NCI-H1930 (cell line): ENCODE results near the gene TRIM41.
"Not testable (repeated sequence)": the region's sequence is repeated elsewhere in the genome, so short reads cannot be mapped to it uniquely, and the experiment has no call there.

Experiments
- DNase-seq, 2 experiments: peaks; one replicate each; lab custom pipeline; 2025; lab: John Stamatoyannopoulos, UW

Gene TRIM41

DNA sequence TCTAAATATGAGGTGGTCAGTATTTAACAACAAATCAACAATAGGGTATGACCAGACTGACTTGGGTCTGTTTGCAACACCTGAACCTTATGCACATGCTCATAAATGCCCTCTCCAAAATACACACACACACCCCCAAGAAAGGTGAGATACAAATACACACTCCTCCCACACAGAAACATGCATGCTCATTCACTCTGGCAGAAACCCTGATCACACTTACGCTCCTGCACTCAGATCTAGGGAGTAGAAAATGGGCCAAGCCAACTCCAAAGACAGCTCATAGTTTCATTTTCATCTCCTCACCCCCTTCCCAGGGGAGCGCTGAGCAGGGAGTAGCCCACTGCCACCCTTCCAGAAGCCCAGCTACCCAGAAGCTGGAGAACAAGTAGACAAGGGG lies 29.4 kb upstream of the TRIM41 start:
- DNase-seq: no peak

DNA sequence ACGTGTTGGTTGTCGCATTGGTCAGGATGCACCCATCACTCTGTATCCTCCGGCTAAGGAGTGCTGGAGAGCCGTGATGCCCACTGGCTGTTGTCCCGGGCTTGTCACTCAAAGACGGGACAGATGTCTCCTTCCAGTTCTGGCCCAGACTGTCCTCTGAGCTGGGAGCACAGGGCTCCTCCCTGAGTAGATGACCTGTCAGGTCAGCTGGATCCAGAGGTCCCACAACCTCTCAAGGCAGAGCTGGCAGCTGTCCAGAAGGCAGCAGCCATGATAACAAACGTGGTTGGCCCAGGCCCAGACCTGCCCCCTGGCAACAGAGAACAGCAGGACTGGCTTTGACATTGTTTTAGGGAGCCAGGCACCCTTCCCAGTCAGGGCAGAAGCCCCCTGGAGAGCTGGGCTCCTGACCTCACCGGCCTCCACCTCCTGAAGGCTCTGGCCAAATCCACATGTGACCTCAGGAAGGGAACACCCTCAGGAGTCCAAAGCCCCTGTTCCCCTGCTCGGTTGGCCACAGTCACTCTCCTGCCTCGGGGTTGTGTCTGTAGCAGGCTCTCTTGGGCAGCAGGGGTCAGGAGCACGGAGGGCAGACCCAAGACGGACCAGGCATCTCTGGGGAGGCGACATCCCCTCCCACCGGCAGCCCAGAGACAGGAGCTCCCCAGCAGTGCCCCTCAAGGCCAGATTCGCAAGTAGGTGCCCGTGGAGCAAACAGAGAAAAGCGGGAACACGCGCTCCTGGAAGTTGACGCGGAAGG lies 28.4 kb upstream of the TRIM41 start:
- no peak for DNase-seq

DNA sequence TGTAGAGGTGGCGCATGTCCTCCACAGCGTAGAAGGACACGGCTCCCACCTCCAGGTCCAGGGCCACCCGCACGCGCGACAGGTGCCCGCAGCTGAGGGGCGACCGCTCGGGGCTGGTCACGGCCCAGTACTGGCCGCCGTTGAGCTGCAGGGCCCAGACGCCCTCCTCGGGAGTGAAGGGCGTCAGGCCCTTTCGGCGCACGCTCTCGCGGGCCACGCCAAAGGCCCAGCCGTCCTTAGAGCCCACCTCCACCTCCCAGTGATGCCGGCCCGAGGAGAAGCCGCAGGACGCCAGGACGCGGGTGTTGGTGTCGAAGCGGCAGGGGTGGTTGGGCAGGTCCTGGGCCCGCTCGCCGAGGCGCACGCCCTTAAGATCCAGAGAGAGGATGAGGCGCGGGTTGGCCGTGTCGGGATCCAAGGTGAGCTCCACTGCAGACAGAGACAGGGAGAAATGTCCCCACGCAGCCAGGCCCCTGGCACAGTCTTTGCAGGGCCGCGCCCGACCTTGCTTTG lies 27.8 kb upstream of the TRIM41 start:
- no peak for DNase-seq

DNA sequence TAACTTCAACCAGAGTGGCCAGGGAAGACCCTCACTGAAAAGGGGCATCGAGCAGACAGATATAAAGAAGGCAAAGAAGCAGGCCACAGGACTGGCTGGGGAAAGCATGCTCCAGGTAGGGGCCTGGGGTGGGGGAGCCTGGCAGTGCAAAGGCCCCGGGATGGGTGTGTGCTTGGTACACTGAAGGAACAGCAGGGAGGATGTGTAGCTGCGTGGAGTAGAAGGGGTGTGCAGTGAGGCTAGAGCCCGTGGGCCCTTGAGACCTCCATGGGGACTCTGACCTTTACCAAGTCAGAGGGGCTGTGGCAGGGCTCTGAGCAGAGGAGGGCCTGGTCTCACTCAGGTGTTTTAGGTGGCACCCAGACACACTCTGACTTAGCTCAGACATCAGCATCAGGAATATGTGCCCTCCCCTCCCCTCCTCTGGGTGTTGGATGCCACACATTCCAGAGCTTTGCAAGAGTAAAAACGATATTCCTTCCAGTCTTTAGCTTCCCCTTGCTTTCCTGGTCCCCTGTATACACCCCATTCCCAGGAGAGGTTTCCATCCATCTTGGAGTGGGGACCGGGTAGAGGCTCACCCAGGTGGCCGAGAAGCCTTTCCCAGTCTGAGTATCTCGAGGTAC lies 25.6 kb upstream of the TRIM41 start:
- no peak for DNase-seq

DNA sequence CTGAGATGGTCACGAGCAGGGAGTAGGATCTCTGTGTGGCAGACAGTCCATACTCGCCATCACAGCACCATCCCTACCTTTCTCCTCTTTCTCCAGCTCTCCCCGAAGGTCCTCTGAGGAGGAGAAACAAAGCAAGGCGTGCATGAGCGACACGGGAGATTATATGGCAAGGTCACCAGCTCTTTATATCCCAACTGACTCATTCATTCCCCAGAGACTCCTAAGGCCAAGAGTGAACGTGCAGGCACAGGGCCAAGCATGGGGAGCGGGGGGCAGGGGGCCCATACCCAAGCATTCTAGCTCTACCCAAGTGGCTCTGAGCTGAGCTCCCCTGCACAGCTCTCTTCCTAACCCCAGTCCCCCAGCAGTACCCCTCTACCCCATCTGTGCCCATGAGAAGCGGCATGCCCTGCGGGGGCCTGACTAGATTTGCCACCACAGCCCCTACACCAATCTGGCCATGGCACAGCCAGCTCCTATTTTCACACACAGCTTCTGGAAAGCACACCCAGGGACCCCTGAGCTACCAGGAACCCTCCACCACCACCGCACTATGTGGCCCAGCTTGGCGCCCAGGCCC lies 24.9 kb upstream of the TRIM41 start:
- DNase-seq: no peak

DNA sequence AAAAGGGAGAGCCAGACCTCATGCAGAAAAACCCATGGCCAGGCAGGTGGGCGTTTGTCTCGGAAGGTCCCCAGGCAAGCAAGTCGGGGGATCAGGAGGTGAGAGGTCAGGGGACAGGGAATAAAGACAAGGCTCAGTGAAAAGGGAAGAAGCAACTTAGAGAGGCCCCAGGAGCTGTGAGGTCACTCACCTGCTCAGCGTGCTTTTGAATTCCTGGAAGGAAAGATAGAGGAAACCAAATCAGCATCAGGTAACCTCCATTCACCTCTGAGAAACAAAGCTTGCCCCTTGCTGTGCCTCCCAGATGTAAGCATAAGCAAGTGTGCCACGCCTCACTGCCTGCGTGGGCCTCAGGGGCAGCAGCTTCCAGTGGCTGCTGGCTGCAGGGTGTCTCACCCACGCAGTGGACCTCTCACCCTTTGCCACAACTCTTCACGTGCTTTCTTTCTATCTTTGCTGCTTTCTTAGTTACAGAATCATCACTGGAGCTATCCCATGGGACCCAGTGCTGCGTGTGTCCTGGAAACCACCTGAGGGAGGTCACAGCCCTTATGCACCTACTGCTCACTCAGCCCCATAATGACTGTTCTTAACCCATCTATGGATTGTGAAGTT lies 24.1 kb upstream of the TRIM41 start:
- no peak for DNase-seq

DNA sequence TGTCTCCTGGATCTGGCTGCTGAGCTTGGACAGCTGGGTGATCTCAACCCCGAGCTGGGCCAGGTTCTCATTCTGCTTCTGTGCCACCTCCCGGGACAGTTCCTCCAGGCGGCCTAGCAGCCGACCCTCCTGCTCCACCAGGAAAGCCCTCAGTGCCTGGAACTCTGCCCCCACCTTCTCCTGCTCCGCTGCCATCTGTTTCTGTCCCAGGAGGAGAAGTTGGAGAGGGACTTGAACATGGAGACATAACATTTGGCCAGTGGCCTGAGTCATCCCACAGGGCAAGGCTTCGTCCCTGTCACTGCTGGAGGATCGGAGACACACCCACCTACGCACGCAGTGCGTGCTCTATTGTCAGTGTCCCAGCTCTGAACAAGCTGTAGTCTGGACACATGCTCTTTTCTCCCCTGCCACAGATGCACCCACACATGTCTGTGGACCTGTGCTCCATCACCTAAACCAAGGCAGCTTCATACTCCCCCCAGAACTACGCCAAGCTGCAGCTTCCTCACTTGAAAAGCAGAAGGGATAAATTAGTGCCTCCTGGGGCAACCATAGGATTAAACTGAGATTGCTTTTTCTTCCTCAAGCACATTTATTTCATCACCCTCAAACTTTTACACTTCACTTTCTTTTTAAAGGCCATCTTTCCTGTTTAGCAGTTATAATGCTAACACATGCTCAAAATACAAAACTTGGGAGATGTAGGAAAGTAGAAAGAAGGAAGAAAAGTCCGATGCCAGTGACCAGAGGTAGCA lies 23.0 kb upstream of the TRIM41 start:
- no peak for DNase-seq

DNA sequence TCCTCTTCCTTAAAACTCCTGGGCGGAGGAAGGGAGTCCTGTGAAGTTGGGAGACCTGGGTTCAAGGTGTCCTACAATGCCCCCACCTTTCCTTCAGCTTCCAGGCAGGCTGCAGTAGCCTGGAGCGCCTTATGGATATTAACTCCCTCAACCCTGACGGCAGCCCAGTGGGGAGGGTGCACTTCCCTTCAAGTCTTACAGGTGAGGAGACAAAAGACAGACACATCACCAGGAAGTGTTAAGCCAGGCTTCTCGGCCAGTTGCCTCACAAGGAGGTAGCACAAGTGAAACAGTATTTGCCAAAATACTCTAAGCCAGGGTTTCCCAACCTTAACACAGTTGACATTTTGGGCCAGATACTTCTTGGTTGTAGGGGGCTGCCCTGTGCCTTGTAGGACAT lies 22.3 kb upstream of the TRIM41 start:
- DNase-seq: no peak

DNA sequence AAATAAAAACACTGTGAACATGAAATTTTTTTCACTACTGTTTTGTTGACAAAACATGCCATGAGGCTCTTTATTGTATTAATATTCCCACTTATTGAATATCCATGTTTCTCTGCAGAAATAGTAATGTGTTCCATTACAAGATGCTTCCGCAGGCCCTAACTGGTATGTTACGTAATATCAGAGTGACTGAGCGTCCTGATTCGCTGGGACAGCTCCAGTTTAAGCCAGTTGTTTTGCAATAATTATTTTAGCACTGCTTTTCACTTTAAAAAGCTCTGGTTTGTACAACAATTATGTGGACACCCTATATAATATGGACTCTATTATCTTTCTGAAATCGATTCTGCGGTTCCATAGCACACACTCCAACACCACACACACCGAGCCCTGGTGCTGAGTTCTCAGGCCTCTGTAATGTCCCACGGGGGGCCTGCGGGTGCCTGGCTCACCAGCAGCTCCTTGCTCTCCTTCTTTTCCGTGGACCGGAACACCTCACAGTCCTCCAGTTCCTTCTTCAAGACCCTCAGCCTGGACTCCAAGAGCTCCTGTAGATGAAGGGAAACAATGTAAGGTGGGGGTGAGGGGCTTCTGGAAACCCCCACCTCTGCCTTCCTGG lies 19.9 kb upstream of the TRIM41 start:
- DNase-seq: no peak

DNA sequence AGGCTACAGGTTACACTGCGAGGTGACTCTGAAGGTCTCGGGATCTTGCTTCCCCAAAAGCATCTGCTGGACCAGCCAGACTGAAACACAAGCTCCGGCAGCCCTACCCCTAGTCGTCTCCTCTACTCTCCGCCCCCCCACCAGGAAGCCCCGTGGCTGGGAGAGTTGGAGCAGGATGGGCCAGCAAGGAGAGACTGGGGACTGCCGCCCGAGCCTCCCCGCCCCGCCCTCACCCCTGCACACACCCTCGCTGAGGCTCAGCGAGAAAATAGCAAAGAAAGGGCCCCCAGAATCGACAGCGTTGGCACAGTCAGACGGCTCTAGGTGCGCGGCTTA lies 19.3 kb upstream of the TRIM41 start:
- no peak for DNase-seq

DNA sequence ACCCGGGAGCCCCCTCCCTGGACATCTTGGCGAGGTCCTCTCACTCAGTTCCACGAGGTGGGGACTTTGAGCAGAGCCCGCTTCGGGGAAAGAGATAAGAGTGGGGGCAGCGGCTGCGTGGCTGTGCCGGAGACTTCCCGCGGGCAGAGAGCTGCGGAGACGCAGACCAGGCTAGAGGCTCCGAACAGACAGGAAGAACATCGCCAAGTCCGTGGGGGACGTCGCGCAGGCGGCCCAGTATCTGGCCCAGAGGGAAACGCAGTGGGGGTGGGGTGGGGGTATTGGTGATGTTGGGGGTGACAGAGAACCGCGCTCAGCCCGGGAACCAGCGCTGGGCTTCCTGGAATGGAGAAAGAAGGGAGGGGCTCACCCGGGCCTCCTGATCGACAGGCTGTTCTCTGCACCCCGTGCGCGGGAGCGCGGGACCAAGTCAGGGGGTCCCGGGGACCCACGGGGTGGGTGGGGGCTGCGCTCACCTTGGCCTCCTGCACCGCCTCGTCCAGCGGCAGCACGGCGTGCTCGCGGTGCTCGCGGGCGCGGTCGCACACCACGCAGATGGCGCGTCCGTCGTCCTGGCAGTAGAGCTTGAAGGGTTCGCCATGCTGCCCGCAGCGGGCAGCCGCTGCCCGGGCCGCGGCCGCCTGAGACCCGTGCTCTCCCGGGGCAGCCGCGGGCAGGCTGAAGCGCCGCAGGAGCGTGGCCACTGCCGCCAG lies 18.8 kb upstream of the TRIM41 start:
- no peak for DNase-seq

DNA sequence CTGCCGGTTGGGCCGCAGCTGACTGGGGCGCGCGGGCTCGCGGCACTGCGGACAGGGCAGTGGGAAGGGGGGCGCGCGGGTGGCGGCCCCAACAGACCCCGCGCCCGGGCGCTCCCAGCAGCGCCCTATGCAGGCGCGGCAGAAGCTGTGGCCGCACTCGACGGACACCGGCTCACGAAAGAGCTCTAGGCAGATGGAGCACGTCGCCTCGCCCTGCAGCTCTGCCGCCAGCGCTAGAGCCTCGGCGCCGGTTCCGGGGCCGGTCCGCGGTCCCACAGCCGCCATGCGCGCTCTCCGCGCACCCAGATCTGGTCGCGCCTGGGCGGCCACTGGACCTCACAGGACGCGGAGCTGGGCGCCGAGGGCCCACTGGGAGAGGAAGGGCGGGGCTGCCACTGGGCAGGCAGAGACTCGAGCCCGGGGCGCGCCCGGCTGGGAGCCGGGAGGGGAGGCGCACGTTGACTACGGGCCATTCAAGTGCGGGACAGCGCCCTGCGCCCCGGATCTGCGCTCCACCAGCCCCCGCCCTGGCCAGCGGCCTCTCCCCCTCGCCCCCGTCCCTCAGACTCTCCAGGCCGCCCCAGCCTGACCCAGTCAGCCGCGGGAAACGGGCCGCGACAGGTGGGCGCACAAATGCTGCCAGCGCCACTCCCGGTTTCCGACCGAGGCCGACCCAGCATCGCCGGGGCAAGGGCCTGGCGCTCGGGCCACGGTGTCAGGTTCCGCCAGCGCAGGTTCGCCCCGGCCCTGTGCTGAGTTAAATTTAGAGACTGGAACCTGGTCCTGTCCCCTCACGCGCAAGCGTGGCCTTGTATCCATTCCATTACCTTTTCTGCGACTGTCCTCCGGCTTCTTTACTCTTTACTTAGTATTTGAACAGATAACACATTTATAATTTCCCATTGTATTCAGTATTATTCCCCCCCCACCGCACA lies 18.0 kb upstream of the TRIM41 start, which contains the start of gene TRIM7:
TRIM7 (minus strand) TSS at position 371 of the 935 bp plus-strand sequence; CDS start at position 285, 86 bp downstream.
- no peak for DNase-seq

DNA sequence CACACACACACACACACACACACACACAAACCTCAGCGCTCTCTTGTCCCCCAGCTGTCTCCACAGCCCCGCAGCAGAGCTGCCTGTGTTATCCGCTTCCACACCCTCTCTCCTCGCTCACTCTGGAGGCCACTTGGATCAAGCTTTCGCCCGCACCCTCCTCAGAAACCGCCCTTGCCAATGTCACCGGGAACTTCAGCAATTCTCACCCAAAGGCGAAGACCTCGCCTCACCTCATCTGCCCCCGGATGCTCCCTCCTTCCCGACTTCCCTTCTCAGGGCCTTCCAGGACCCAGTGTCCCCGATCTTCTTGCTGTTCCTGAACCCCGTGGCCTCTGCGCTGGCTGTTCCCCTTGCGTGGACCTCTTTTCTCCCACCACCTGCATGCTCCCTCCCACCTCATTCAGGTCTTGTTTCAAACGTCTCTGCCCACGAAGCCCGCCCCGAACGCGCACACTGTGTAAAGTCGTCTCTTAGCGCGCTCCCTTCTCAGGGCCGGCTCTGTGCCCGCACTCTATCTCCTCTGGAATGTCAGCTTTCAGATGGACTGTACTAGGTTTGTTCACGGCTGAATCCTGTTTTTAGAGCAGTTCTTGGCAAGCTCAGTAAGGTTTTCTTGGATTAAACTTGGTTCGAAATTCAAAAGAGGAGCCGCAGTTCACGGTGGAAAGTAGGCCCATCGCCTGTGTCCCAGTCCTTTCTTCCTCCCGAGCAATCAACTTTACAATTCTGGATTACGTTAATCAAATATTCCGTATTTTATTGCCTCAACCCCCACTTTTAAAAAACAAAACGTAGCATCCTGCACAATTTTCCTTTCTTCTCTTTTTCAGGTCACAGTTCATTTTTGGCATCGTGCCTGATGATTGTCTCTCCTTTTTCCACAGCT lies 17.1 kb upstream of the TRIM41 start:
- DNase-seq: no peak

DNA sequence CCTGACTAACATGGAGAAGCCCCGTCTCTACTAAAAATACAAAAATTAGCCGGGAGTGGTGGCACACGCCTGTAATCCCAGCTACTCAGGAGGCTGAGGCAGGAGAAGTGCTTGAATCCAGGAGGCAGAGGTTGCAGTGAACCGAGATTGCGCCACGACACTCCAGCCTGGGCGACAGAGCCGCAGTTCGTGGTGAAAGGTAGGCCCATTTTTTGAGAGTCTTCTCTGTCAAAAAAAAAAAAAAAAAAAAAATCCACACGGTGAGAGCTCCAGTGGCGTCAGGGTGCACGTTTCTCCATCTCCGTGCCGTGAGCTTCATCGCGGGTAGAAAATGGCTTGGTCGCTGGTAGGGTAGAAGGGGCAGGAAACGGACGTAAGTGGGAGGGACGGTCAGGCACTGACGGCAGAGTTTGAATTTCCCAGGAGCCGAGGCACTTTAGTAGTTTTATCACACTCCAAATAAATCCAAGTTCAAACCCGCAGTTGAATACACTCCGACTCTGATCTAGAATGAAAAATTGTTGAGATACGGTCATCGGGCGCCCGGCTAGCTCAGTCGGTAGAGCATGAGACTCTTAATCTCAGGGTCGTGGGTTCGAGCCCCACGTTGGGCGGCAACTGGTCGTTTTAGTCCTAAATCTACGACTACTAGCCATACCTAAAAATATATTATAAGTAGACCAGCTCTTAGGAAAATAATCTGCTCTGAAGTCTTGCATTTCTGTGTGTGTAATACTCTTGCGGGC lies 15.7 kb upstream of the TRIM41 start:
- no peak for DNase-seq

DNA sequence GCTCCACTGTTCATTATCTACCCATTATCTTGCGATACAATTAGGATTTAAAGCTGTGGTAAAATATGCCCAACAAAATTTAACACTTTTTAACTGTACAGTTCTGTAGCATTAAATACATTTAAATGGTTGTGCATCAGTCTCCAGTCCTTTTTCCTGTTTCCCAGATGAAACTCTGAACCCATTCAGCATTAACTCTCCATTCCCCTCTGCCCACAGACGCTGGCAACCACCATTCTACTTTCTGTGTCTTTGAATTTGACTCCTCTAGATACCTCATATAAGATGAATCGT lies 15.2 kb upstream of the TRIM41 start:
- no peak for DNase-seq

DNA sequence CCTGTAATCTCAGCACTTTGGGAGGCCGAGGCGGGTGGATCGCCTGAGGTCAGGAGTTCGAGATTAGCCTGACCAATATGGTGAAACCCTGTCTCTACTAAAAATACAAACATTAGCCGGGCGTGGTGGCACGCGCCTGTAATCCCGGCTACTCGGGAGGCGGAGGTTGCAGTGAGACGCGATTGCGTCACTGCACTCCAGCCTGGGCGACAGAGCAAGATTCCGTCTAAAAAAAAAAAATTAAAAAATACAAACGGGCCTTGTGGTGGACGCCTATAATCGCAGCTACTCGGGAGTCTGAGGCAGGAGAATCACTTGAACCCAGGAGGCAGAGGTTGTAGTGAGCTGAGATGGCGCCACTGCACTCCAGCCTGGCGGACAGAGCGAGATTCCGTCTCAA lies 14.1 kb upstream of the TRIM41 start:
- not testable (repeated sequence) for DNase-seq

DNA sequence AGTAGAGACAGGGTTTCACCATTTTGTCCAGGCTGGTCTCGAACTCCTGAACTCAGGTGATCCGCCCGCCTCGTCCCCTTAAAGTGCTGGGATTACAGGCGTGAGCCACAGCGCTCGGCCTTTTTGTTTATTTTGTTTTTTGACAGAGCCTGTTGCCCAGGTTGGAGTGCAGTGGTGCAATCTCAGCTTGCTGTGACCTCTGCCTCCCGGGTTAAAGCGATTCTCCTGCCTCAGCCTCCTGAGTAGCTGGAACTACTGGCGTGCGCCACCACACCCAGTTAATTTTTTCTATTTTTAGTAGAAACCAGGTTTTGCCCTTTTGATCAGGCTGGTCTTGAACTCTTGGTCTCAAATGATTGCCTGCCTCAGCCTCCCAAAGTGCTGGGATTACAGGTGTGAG lies 12.9 kb upstream of the TRIM41 start:
- DNase-seq: not testable (repeated sequence)

DNA sequence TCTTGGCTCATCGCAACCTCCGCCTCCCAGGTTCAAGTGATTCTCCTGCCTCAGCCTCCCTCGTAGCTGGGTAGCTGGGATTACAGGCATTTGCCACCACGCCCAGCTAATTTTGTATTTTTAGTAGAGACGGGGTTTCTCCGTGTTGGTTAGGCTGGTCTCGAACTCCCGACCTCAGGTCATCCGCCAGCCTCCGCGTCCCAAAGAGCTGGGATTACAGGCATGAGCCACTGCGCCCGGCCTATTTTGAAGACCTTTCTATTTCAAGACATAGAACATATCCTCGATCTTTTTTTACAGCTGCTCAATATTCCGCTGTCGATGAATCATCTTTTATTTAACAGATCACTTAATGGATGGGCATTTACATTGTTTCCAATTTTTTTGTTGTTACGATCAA lies 12.4 kb upstream of the TRIM41 start:
- DNase-seq: not testable (repeated sequence)
